Naive thymus-derived CD4-positive, alpha-beta T cell (primary cell): ENCODE results near the gene VSIG10. TPM values are rescaled to one million over a fixed set of nuclear protein-coding genes. Genes with fewer than 3 reads are reported as not detected.

ENCODE experiments used
- ATAC-seq: fragments of 150-1000 bp; cut with Tn5 transposase; 2 replicates; pipeline ENCODE4 v1.10.0; 2021; ENCODE audit warnings: mild to moderate bottlenecking, moderate library complexity
- CTCF ChIA-PET: fragments of 350-600 bp; sonication (Branson Sonifier 250); formaldehyde crosslinking; loops from one replicate; lab custom pipeline; 2021; ENCODE audit warnings: antibody characterized with exemption; lab: Charles Lee
- POLR2A ChIA-PET: fragments of 350-600 bp; sonication (Branson Sonifier 250); formaldehyde crosslinking; loops from one replicate; lab custom pipeline; 2021; ENCODE audit warnings: antibody characterized with exemption, inconsistent platforms; lab: Charles Lee
- DNase-seq, 9 donors: peaks; one replicate each; pipeline versions ENCODE4 v3.0.0 to v3.0.0-alpha.2; 2020 to 2022; ENCODE audit warnings: mixed read lengths in 1 of 9
- H3K27ac ChIP-seq: one replicate; pipeline ENCODE4 v1.7.0; 2013; ENCODE audit warnings: mild to moderate bottlenecking, low read depth, low read length, moderate library complexity
- H3K27me3 ChIP-seq, 2 donors: one replicate each; pipeline ENCODE4 v1.7.0; 2013; ENCODE audit warnings: low read length in 2 of 2, mild to moderate bottlenecking in 2 of 2, moderate library complexity in 2 of 2; ENCODE audit not compliant: control insufficient read depth in 2 of 2, insufficient read depth in 2 of 2
- H3K36me3 ChIP-seq, 3 experiments: 1 replicate in 2 of 3; 2 replicates in 1 of 3; pipeline ENCODE4 v1.7.0; 2013; ENCODE audit warnings: low read length in 3 of 3, mild to moderate bottlenecking in 3 of 3, moderate library complexity in 1 of 3; ENCODE audit not compliant: insufficient read depth in 3 of 3, control insufficient read depth in 2 of 3
- H3K4me1 ChIP-seq, 2 donors: one replicate each; pipeline ENCODE4 v1.7.0; 2013; ENCODE audit warnings: low read length in 2 of 2, mild to moderate bottlenecking in 2 of 2, moderate library complexity in 1 of 2; ENCODE audit not compliant: control insufficient read depth in 2 of 2, insufficient read depth in 2 of 2
- H3K4me3 ChIP-seq: 2 replicates; pipeline ENCODE4 v1.7.0; 2013; ENCODE audit warnings: mild to moderate bottlenecking, low read length
- H3K9me3 ChIP-seq, 3 experiments: 1 replicate in 2 of 3; 2 replicates in 1 of 3; pipeline ENCODE4 v1.7.0; 2013; ENCODE audit warnings: low read length in 3 of 3; ENCODE audit not compliant: control insufficient read depth in 2 of 3
- H3K27ac Mint-ChIP-seq, 9 donors: one replicate each; pipeline ENCODE4 v1.8.0; 2020 to 2022; ENCODE audit warnings: mixed read lengths in 9 of 9, mild to moderate bottlenecking in 8 of 9, moderate library complexity in 5 of 9, inconsistent platforms in 2 of 9
- H3K27me3 Mint-ChIP-seq, 5 donors: one replicate each; pipeline ENCODE4 v1.8.0; 2021 to 2022; ENCODE audit warnings: mixed read lengths in 5 of 5, mild to moderate bottlenecking in 1 of 5
- H3K36me3 Mint-ChIP-seq, 5 donors: one replicate each; pipeline ENCODE4 v1.8.0; 2020 to 2022; ENCODE audit warnings: mixed read lengths in 5 of 5, mild to moderate bottlenecking in 3 of 5, inconsistent platforms in 1 of 5
- H3K4me1 Mint-ChIP-seq, 7 donors: one replicate each; pipeline ENCODE4 v1.8.0; 2020 to 2022; ENCODE audit warnings: mixed read lengths in 7 of 7, mild to moderate bottlenecking in 3 of 7, inconsistent platforms in 1 of 7
- H3K4me3 Mint-ChIP-seq, 10 donors: one replicate each; pipeline ENCODE4 v1.8.0; 2020 to 2022; ENCODE audit warnings: mild to moderate bottlenecking in 10 of 10, mixed read lengths in 10 of 10, moderate library complexity in 6 of 10, inconsistent platforms in 2 of 10
- H3K9me3 Mint-ChIP-seq, 11 donors: one replicate each; pipeline ENCODE4 v1.8.0; 2020 to 2022; ENCODE audit warnings: mixed read lengths in 11 of 11, mild to moderate bottlenecking in 4 of 11, inconsistent platforms in 1 of 11, moderate library complexity in 1 of 11
- intact Hi-C, 2 donors: fragments of 100-400 bp; cut with micrococcal nuclease; formaldehyde crosslinking; loops; one replicate each; pipeline ENCODE4 v1.15.1; 2023
- polyA plus RNA-seq, 2 donors: library from polyadenylated mRNA; unstranded; fragments of 300-500 nt; fragmentation: Illumina TruSeq; gene quantifications; one replicate each; pipeline ENCODE4 v1.2.3, GENCODE V29; 2021
- total RNA-seq, 6 experiments: library from RNA in 5 of 6; stranded (reverse) in 5 of 6; gene quantifications; 1 replicate in 5 of 6; 2 replicates in 1 of 6; pipeline ENCODE4 v1.2.3 and lab custom pipeline; 2021 to 2026

Gene VSIG10
- 1 to 10 TPM; 3.9 to 8.5 (median 5.3) TPM for total RNA-seq
- polyA plus RNA-seq = 1 to 10 TPM; 1.5 to 5.5 TPM
- 2.8 reads per million, percentile 15 among the genes with 10 or more reads in this experiment for total RNA-seq (lab: John Stamatoyannopoulos, UW)

DNA sequence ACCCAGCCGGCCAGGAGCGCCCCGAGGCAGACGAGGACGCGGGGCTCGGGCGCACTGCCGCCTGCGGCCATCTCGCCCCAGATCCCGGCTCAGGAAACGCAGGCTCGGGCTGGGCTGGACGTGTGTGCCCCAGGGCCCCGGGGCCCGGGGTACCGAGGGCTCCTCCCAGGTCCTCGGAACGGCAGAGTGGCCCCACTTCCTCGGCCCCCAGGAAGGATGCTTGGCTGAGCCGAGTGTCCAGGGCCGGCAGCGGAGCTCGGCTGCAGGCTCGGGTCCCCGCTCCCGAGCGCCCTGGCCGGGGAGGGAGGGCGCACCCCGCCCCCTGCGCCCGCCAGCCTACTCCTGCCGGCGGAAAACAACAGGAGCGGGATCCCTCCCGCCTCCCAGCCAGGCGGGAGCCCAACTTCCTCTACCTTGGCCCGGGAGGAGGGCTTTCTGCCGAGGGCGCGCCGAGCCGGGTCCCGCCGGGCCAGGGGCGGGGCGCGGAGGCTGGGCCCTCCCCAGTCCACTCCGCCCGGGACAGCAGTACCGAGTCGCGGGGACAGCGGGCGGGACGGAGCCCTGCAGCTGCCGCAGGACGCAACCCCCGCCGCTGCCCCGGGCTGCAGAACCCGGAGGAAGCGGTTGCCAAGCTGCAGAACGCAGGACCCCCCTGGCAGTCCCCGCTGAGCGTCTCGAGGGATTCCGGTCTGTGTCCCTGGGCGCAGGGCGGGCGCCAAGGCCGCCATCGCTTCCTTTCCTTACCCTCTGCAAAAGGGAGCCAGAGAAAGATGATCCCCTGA is at the start of gene VSIG10:
VSIG10 (minus strand) TSS at position 411 of the 782 bp plus-strand sequence; CDS start at position 71, 340 bp downstream.
- POLR2A ChIA-PET = no interaction called here

DNA sequence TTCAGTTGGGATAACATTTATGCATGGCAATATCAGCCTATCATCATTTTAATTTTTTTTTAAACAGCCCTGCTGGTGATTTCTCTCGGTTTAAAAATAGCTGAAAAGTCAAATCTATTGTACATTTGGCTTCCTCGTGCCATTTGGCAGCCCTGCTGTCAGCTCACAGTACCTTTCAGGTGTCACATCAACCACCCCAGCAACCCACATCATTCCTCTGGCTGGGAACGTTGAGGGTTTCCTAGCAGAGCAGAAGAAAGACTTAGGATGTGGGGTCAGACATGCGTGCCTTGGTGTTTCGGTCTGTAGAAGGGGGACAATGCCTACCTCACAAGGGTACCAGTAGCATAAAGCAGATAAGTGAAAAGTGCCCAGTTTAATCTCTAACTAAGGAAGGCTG is 47.9 kb upstream of the VSIG10 start:
- ChIA-PET CTCF (no interaction called here), POLR2A (interaction anchor here (1.4 kb wide), 1 partner anchor 15 kb away, joined by 4 read pairs; the partner anchor contains the start of gene PEBP1)
- ATAC-seq (no peak), DNase-seq (no peak)
- Mint-ChIP-seq H3K4me1 (no peaks in the 10 kb centered on the region), H3K27me3 (no peaks in the 10 kb centered on the region), H3K4me3 (no peak overlapping the region), H3K9me3 (peaks cover 0 to 5% (median 0%) of the 10 kb centered on the region in 11 donors), H3K36me3 (peaks cover 0 to 32% (median 12%) of the 10 kb centered on the region in 5 donors), H3K27ac (peak overlapping the region in 4 of 9 donors; percentile 21 to 59 (median 39))
- intact Hi-C loops = no loop called here
- no peaks in the 10 kb centered on the region for H3K27me3 ChIP-seq
- no peak overlapping the region for H3K27ac ChIP-seq
- no peaks in the 10 kb centered on the region for H3K4me1 ChIP-seq
- no peaks in the 10 kb centered on the region for H3K9me3 ChIP-seq
- no peak overlapping the region for H3K4me3 ChIP-seq
- H3K36me3 ChIP-seq = peaks cover 0 to 42% (median 0%) of the 10 kb centered on the region in 3 experiments

More for the DNA sequence above, at the start of gene VSIG10:
- peak within 1 kb of the TSS; percentile 54 for H3K4me3 ChIP-seq
- peaks cover 0 to 3% (median 0%) of the 10 kb centered on the region in 5 donors for H3K36me3 Mint-ChIP-seq
- intact Hi-C loops = loop anchor here (2.0 to 5.0 kb wide), 2 partner anchors 41 kb away; partner anchors contain the start of gene WSB2 (in 1 of the 2)
- H3K36me3 ChIP-seq = no peaks in the 10 kb centered on the region
- no peak within 1 kb of the TSS for H3K27ac ChIP-seq
- peak; percentile 77 for ATAC-seq
- H3K27me3 Mint-ChIP-seq = peaks cover 15 to 28% (median 18%) of the 10 kb centered on the region in 5 donors
- peak within 1 kb of the TSS; percentile 74 to 95 (median 88) for H3K4me3 Mint-ChIP-seq
- H3K4me1 ChIP-seq = no peaks in the 10 kb centered on the region
- H3K27me3 ChIP-seq = peaks cover 0 to 4% of the 10 kb centered on the region in 2 donors
- DNase-seq = peak in 6 of 9 donors; percentile 8 to 54 (median 14)
- CTCF ChIA-PET = no interaction called here
- H3K9me3 ChIP-seq = no peaks in the 10 kb centered on the region
- H3K9me3 Mint-ChIP-seq = no peaks in the 10 kb centered on the region
- H3K27ac Mint-ChIP-seq = no peak within 1 kb of the TSS
- peaks cover 5 to 10% (median 9%) of the 10 kb centered on the region in 7 donors for H3K4me1 Mint-ChIP-seq

DNA sequence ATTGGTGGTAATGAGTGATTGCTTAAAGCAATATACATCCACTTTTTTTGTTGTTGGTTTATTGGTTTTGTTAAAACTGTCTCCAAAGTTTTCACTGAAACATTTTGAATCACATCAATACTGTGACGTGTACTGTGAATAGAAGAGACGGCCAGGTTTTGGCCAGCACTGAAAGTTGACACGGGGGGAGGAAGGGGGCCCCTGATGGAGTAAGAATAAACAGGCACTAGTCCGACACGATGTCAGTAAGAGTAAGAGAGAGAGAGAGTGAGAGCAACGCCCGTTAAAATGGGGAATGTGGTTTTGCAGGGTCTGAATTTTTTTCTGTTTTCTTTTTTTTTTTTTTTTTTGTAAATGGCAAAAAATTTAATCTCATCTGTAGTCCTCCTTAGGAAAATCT is 46.8 kb upstream of the VSIG10 start:
- H3K27ac Mint-ChIP-seq = peak overlapping the region in 4 of 9 donors; percentile 11 to 83 (median 57)
- Histone ChIP-seq H3K4me3 (no peak overlapping the region), H3K27me3 (no peaks in the 10 kb centered on the region), H3K9me3 (no peaks in the 10 kb centered on the region), H3K36me3 (peaks cover 0 to 45% (median 0%) of the 10 kb centered on the region in 3 experiments), H3K27ac (no peak overlapping the region), H3K4me1 (no peaks in the 10 kb centered on the region)
- peaks cover 0 to 5% (median 0%) of the 10 kb centered on the region in 11 donors for H3K9me3 Mint-ChIP-seq
- ATAC-seq = no peak
- H3K4me3 Mint-ChIP-seq = no peak overlapping the region
- peaks cover 0 to 2% (median 0%) of the 10 kb centered on the region in 7 donors for H3K4me1 Mint-ChIP-seq
- no peaks in the 10 kb centered on the region for H3K27me3 Mint-ChIP-seq
- POLR2A ChIA-PET = interaction anchor here (1.4 kb wide), 1 partner anchor 14 kb away, joined by 4 read pairs; the partner anchor contains the start of gene PEBP1
- intact Hi-C loops = no loop called here
- no peak for DNase-seq
- peaks cover 0 to 36% (median 15%) of the 10 kb centered on the region in 5 donors for H3K36me3 Mint-ChIP-seq
- CTCF ChIA-PET = no interaction called here

- peaks cover 0 to 65% (median 0%) of the 10 kb centered on the region in 3 experiments for H3K36me3 ChIP-seq
- no peak overlapping the region for H3K4me3 ChIP-seq
- Mint-ChIP-seq H3K9me3 (peaks cover 0 to 5% (median 0%) of the 10 kb centered on the region in 11 donors), H3K4me3 (no peak overlapping the region), H3K27me3 (no peaks in the 10 kb centered on the region), H3K4me1 (peaks cover 0 to 2% (median under 1%) of the 10 kb centered on the region in 7 donors), H3K36me3 (peaks cover 0 to 54% (median 24%) of the 10 kb centered on the region in 5 donors), H3K27ac (no peak overlapping the region)
- ChIA-PET CTCF (no interaction called here), POLR2A (interaction anchor here (0.7 to 1.8 kb wide), 2 partner anchors 11 to 13 kb away, joined by 3 to 12 read pairs; no protein-coding TSS in a partner anchor)
- H3K27ac ChIP-seq = no peak overlapping the region
- intact Hi-C loops = no loop called here
- no peak for DNase-seq
- ATAC-seq = no peak
- no peaks in the 10 kb centered on the region for H3K4me1 ChIP-seq
- H3K9me3 ChIP-seq = no peaks in the 10 kb centered on the region
- no peaks in the 10 kb centered on the region for H3K27me3 ChIP-seq
Observed at GRCh38 chr12:118148287-118148686, 44.5 kb upstream of the VSIG10 start.

GRCh38 chr12:118145798-118146156 is 42.0 kb upstream of the VSIG10 start:
- no peaks in the 10 kb centered on the region for H3K27me3 Mint-ChIP-seq
- ChIA-PET POLR2A (no interaction called here), CTCF (no interaction called here)
- H3K4me1 Mint-ChIP-seq = peaks cover 0 to 5% (median 3%) of the 10 kb centered on the region in 7 donors
- no peaks in the 10 kb centered on the region for H3K9me3 Mint-ChIP-seq
- DNase-seq (no peak), ATAC-seq (no peak)
- Histone ChIP-seq H3K36me3 (peaks cover 0 to 59% (median 5%) of the 10 kb centered on the region in 3 experiments), H3K27me3 (no peaks in the 10 kb centered on the region), H3K4me3 (no peak overlapping the region), H3K27ac (no peak overlapping the region), H3K9me3 (no peaks in the 10 kb centered on the region), H3K4me1 (no peaks in the 10 kb centered on the region)
- no peak overlapping the region for H3K4me3 Mint-ChIP-seq
- peak overlapping the region in 4 of 9 donors; percentile 17 to 74 (median 65) for H3K27ac Mint-ChIP-seq
- H3K36me3 Mint-ChIP-seq = peaks cover 0 to 59% (median 30%) of the 10 kb centered on the region in 5 donors
- intact Hi-C loops = no loop called here

DNA sequence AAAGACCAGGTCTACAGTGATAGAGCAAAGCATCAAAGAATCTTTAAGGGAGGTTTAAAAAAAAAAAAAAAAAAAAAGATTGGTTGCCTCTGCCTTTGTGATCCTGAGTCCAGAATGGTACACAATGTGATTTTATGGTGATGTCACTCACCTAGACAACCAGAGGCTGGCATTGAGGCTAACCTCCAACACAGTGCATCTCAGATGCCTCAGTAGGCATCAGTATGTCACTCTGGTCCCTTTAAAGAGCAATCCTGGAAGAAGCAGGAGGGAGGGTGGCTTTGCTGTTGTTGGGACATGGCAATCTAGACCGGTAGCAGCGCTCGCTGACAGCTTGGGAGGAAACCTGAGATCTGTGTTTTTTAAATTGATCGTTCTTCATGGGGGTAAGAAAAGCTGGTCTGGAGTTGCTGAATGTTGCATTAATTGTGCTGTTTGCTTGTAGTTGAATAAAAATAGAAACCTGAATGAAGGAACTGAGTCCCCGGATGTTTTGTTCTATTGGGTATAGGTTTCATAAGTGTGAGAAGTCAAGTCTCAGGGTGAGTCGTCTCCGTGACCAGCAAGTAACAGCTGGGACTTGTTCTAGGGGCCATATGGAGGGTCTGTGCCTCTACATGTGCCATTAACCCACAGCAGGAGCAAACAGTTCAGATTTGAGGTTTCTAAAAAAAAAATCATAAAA is 41.4 kb upstream of the VSIG10 start:
- Mint-ChIP-seq H3K4me1 (peaks cover 0 to 5% (median 3%) of the 10 kb centered on the region in 7 donors), H3K27ac (peak overlapping the region in 7 of 9 donors; percentile 17 to 83 (median 63)), H3K4me3 (no peak overlapping the region), H3K27me3 (no peaks in the 10 kb centered on the region), H3K9me3 (no peaks in the 10 kb centered on the region), H3K36me3 (peaks cover 0 to 60% (median 33%) of the 10 kb centered on the region in 5 donors)
- Histone ChIP-seq H3K36me3 (peaks cover 0 to 64% (median 5%) of the 10 kb centered on the region in 3 experiments), H3K27me3 (no peaks in the 10 kb centered on the region), H3K4me1 (no peaks in the 10 kb centered on the region), H3K9me3 (no peaks in the 10 kb centered on the region), H3K27ac (no peak overlapping the region), H3K4me3 (no peak overlapping the region)
- ATAC-seq (no peak), DNase-seq (no peak)
- intact Hi-C loops = no loop called here
- POLR2A ChIA-PET = no interaction called here
- CTCF ChIA-PET = no interaction called here
